GM21447 (cell line): Measurements from ENCODE around the gene MGRN1.

Source experiments
- ATAC-seq: cut with Tn5 transposase; IDR thresholded peaks from one replicate; pipeline ENCODE4 v1.9.1; 2021; ENCODE audit not compliant: unreplicated experiment

Gene MGRN1

DNA sequence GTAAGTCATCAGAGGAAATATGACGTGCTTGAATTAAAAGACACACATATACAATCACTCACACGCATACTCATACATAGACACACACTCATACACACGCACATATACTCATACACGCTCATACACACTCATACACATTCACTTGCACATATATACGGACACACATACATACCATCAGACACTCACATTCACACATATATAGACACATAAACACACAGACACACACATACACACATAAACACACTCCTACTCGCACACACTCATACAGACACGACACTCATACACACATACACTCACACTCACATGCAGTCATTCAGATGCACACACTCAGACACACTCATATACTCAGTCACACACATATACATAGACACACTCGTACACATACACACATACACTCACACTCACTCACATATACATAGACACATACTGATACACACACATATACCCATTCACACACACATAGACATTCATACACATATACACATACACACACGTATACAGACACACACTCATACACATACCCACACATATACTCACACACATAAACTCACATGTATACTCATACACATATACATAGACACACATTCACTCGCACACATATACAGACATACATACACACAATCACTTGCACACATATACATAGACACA is 43.8 kb downstream of the MGRN1 start:
- no peak for ATAC-seq

DNA sequence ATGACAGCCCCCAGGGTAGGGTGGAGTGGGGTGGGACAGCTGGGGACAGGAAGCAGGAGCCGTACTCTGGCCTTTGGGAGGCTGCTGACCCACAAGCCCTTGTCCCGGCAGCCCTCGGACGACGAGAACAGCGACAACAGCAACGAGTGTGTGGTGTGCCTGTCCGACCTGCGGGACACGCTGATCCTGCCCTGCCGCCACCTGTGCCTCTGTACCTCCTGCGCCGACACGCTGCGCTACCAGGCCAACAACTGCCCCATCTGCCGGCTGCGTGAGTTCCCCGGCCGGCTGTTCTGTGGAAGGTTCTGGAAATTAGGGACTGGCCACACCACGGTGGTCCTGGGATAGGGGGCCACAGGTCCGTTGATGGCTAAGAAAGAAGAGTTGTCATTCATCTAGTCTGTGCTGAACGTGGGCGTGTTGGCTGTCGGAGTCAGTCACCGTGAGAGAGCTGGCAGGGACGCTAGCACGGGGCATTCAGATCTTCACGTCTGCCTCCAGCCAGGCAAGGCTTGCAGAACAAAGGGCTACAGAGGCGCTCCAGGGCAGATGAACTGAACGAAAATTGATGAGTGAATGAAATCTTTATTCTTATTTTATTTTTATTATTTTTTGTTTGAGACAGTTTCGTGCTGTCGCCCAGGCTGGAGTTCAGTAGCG is 48.9 kb downstream of the MGRN1 start:
- ATAC-seq: no peak

DNA sequence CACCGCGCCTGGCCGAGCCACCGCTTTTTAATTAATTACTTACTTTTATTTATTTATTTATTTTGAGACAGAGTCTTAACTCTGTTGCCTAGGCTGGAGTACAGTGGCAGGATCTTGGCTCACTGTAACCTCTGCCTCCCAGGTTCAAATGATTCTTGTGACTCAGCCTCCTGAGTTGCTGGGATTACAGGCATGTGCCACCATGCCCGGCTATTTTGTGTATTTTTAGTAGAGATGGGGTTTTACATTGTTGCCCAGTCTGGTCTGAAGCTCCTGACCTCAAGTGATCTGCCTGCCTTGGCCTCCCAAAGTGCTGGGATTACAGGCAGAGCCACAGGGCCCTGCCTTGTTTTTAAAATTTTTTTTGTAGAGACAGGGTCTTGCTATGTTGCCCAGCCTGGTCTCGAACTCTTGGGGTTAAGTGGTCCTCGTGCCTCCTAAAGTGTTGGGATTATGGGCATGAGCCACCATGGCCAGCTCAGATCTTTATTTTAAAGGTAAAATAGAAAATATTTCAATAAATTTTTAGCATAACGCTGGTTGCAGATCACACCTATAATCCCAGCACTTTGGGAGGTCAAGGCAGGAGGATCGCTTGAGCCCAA is 50.4 kb downstream of the MGRN1 start:
- no peak for ATAC-seq

DNA sequence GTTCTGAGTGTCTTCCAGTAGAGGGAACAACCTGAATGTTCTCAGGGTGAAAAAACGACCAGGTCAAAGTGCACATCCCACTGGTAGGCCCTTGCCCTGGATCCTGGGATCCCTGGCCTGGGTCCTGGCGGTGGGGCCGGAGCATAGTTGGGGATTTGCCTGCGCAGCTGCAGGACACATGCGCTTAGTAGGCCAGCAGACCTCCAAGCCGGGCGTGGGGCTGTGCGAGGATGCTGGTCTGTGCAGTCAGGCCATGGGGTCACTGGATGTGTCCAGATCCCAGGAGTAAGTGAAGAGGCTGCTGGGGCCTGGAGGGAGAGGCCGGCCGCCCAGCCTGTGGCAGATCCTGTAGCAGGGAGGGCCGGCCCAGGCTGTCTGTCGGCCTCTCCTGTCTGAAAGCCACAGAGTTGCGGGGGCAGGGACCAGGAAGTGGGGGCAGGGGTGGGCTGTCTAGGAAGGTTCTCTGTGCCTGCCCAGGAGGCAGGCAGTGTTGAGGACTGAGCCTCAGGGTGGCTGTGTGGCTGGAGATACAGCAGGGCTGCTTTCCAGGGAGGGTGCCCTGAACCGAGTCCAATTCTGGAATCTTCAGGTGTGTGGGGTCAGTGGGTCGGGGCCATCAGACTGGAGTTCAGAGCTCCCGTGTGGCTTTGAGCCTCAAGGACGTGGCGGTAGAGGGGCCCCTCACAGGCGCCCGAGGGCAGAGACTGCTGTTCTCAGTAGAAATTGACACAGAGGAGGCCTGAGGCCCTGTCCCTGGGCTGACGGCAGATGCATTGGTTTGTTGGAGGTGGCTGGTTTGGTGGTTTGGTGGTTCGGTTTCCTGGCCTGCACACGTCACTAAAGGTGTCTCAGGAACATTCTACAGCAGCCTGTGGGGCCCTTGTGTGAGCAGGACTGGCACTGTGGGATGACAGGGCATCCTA is 51.5 kb downstream of the MGRN1 start:
- no peak for ATAC-seq

DNA sequence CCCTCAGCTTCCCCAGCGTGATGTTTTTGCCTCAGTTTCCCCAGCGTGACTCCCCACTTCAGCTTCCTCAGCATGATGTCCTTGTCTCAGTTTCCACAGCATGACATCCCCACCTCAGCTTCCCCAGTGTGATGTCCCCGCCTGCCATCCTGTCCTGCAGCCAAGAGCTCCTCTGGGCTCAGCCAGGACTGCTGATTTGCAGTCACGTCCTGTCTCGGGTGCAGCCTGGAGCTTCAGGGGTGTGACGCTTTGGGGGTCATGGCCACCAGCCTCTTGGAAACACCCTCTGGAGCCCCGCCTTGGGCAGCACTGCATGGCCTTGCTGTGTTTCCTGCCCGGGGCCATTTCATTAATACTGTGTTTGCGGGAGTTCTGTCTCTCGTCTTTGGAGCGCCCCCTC is 52.2 kb downstream of the MGRN1 start:
- no peak for ATAC-seq

DNA sequence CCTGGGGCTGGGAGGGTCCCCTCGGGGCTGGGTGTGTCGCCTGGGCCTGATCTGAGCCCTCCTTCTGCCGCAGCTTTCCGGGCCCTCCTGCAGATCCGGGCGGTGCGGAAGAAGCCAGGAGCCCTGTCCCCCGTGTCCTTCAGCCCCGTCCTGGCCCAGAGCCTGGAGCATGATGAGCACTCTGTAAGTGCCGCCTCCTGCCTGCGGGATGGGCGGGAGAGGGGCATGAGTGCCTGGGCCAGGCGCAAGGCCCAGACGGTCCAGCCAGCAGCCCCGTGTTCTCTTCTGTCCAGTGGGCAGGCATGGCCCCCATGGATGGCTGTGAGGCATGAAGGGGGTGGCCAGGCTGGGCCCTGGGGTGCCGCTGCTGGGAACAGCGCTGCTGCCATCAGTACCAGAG is 52.8 kb downstream of the MGRN1 start:
- no peak for ATAC-seq

DNA sequence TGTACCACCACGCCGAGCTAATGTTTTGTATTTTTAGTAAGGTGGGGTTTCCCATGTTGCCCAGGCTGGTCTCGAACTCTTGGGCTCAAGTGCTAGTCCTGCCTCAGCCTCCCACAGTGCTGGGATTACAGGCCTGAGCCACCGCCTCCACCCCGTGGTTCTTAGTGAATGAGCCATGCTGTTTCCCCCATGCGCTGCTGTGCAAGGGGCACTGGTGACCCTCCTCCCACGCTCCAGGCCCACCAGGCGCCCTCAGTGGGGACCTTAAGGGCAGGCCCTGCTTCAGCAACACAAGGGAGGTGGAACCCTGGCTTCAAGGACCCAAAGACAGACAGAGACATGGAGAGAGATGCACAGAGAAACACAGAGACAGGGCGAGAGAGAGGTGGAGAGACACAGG is 53.4 kb downstream of the MGRN1 start:
- no peak for ATAC-seq

DNA sequence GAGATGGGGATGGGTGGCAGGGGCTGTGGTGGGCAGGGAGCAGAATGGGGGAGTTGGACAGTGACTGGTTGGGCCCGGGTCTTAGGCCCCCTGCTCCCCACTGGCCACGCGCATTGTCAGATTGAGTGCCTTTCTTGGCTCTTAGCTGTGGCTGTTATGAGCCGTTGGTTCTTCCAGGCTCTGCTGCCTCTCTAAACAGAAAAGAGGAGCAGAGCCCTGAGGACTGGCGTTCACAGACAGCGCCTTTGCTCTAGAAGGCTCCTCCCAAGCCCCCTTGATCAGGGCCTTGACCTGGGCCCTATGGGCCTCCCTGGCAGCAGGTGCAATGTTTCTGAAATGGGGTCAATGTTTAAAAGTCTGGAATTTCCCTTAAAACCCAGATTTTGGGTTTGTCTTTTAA is 54.0 kb downstream of the MGRN1 start:
- no peak for ATAC-seq

DNA sequence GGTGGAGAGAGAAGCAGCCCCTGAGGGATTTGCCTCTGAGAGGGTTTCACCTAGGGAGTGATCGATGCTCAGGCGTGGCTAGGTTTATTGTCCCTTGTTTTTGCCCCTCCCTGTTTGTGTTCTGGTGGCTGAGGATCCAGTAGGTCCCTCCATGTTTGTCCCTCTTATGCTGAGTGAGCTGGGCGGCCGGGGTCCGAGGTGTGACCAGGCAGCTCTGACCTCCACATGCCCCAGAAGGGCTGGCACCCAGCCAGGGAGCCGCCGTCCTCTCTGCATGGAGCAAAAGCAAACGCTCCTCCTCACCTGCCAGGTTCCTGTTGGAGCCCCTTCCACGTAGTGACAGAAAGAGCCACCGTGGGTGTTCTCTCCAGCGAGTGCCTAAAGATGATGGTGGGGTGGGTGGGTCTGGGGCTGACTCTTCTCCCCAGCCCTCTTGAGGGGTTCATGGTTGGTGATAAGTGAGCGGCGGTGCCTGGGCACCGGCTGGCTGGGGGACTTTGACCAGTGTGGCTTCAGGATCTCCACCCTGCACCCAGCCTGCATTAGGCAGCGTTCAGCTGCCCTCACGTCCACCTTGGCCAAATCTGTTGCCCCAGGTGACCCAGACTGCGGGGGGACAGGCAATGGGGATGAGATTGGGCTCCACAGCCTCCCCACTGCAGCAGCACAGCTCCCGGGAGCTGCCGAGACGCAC is 54.7 kb downstream of the MGRN1 start:
- ATAC-seq: no peak

DNA sequence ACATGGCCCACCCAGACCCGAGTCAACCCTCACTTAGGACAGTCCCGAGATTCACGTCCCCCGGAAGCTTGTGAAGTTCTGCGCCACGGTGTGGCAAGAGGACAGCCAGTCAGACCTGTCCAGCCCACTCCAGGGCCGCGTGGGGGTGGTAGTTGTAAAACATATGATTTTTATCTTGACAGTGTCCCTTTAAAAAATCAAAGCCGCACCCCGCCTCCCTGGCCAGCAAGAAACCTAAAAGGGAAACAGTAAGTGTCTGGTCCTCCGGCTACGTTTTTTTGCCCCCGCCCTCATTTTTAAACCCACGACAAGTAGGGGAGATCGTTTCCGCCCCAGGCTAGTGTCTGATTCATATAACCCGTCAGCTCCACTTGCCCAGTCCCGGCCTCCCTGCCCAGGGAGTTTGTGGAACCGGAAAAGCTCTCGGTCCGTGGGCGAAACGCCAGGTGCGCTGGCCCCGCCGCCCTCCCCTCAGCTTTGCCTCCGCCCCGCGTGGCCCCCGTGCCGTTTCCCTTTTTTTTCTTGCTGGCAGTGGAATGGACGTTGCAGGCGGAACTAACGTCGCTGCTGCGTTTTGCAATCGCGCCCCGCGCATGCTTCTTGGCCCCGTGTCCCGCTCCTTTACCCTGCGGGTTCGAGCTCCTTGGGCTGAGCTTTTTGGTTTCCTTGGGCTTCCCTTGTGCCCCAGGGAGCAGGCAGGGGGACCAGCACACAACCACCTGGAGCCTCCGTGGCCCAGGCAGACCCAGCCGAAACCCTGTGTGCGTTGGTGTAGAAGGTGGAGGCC is 55.4 kb downstream of the MGRN1 start:
- ATAC-seq: no peak

DNA sequence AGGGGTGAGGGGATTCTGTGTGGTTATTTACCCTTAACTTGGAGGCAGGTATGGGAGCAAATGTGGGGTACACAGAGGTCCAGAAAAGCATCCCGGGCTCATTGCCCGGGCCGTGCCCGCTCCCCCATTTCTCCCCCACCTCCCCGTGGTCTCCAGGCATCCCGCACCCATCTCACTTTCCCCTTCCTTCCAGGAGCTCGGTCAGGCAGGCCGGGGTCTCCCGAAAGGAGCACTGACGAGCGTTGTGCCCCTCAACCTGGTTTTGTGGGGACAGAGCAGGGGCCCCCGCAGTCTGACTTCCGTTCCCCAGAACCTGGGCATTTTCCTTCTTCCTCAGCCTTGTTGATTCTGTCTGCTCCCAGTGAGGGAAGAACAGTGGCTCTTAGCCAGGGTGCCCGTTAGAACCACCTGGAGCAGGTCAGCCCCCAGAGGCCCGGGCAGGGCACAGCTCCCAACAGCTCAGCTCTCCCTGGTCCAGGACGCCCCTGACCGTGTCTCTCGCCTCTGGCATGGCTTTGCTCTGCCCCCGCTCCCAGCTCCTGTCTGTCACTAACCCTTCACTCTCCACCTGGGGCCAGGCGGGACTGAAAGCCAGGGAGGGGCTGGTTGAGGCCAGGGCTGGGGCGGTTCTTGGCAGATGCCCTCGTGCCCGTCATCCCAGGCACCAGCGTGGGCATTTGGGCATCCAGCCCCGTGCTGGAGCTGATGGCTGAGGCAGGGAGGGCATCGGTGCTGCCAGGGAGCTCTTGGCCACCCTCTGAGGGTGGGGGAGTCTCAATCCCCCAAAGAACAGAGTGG is 56.2 kb downstream of the MGRN1 start:
- ATAC-seq: no peak

DNA sequence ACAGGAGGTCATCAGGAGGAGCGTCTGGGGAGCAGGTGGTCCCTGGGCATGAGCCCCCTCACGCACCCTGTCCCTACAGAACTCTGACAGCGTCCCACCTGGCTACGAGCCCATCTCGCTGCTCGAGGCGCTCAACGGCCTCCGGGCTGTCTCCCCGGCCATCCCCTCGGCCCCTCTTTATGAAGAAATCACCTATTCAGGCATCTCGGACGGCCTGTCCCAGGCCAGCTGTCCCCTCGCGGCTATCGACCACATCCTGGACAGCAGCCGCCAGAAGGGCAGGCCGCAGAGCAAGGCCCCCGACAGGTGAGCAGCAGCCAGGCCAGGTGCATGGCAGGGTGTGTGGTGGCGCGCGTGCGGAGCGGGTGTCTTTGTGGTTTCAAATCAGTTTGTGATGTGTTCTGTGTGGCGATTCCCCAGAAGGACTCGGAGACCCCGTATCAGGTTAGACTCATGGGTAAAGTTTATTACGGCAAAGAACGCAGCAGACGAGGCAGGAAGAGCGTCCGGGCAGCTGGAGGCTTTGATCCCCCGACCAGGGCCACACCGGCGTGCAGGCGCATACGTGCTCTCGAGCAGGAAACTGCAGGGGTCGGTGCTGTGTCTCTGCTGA is 57.0 kb downstream of the MGRN1 start:
- ATAC-seq: no peak

DNA sequence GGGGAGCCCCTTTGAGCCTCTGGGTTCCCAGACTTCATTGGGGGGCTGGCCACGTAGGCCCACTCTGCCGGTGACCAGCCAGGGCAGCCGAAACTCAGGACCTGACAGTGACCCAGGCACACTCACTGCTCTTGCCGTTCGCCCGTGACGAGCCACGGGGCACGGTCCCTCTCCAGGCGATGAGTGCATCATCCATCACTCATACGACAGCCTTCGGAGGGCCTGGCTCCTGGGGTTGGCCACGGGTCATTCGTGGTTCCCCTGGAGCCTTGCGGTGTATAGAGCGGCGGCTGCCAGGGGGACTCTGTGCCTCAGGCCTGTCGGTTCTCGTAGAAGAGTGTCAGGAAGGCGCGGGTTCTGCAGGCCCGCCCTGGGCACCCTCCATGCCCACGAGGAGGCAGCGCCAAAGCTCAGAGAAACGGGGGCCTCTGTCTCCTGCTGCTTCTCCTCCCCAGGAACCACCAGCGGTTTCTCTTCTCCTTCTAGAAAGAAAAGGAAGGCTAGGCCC is 57.5 kb downstream of the MGRN1 start:
- ATAC-seq: no peak

DNA sequence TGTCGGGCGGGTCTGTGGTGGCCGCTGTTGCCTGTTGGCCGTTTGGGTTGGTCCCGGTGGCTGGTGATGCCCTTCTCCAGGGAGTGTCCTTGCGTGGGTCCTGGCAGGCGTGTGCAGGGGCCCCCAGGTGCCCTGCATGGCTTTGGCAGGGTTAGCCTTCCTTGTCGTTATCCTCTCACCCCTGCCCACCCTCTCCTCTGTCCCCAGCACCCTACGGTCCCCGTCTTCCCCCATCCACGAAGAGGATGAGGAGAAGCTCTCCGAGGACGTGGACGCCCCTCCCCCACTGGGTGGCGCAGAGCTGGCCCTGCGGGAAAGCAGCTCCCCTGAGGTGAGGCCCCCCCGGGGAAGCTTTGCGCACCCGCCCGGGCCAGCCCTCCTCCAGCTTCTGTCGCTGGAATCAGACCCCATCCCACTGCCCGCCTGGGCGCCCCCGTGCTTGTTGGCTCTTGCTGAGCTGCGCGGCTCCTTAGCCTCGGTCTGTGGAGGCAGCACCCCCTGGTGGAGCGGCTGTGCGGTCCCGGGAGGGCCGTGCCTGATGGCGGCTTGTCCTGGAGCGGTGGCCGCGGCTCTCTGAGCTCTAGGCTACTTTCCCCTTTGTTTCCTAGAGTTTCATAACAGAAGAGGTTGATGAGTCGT is 58.1 kb downstream of the MGRN1 start:
- no peak for ATAC-seq

DNA sequence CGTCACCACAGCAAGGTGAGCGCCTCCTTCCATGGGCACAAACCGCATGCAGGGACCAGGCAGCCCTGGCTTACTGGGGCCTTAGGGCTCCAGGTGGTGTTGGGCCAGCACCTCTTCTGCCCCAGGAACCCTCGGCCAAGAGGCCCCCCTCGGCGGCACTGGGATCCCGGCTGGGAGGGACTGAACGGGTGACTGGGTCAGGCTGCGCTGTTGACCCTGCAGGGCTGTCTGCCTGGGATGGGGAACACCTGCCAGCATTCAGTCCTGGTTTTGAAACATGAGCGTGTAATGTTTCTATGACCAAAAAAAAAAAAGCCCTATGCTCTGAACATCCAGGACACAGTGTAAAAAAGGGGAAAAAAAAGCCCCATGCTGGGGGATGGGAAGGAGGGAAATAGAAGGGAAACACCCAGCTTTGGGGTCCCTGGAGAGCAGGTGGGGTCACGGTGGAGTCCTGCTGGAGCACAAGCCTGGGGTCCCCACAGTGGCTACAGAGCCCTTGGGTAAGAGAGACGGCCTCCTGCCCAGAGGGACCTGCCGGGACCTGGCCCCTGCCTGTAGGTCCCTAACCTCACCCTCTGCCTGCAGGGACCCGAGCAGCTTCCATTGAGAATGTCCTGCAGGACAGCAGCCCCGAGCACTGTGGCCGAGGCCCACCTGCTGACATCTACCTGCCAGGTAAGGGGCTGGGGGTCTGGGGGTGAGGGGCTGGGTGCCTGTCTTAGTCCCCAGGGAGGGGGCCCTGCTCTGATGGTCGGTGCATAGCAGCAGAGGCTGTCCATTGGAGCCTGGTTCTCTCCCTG is 58.8 kb downstream of the MGRN1 start:
- no peak for ATAC-seq

DNA sequence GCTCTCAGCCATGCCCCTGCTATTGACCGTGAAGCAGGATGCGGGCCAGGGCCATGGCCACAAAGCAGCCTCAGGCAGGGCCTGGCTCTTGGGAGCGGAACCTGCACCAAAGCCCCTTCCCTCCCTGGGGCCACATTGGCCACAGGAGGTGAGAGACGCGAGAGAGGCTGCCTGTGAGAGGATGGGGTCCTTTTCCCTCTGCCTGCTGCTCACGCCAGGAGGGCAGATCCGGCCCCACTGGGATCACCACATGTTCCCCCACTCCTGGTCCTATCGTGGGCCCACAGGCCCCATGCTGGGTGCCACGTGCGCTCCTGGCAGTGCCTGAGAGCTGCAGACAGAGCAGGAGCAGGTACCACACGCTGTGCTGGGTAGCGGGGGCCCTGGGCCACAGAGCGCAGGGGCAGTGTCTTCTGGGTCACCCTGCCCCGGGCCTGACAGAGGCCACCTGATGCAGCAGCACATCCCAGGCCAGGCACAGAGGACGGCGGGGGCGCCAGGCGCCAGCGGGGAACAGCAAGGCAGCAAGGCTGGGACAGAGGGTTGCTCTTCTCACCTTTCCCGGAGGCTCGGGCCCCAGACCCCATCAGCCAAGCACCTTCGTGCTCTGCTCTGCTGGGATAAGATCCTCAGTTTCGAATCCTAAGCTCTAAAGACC is 59.6 kb downstream of the MGRN1 start:
- no peak for ATAC-seq

DNA sequence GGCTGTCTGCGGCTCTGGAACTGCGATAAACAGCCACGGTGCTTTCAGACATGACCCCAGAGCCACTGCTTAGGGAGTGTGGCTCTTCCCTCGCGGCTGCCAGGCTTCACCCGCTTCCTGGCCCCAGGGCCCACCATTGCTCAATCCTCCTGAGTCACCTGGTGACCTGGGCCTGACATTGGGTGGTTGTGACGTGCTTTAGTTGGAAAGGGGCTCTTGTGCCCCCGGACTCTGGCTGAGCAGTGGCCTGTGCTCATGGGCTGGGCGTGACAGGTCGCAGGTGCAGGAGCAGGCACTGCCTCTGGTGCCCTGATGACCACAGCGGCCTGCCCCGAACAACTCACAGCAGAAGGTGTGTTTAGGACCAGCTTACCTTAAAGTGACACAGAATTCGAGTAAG is 60.1 kb downstream of the MGRN1 start:
- ATAC-seq: no peak
